Right ventricle myocardium superior (tissue), 1 donor: ENCODE measurements around the gene ERBB3. TPM values are rescaled to one million over a fixed set of nuclear protein-coding genes. Genes with fewer than 3 reads are reported as not detected.
A peak's percentile ranks its signal among the peaks of the same experiment; 100 is the strongest.
"Not testable (repeated sequence)": the region's sequence is repeated elsewhere in the genome, so short reads cannot be mapped to it uniquely, and the experiment has no call there.

Source experiments
- ATAC-seq: fragments of 200-7000 bp; cut with Tn5 transposase; one replicate; pipeline ENCODE4 v1.9.1; 2020; ENCODE audit warnings: mild to moderate bottlenecking; ENCODE audit not compliant: poor library complexity
- DNase-seq: peaks from one replicate; pipeline ENCODE4 v3.0.0-alpha.2; 2020
- intact Hi-C: fragments of 100-400 bp; cut with DNase I; formaldehyde crosslinking; loops from one replicate; pipeline ENCODE4 v1.11.2; 2022
- total RNA-seq: library from RNA; stranded (reverse); fragmentation: NEBNext Ultra II Directional; extraction: Animal tissue kit (Norgen Biotek cat#: 25700); gene quantifications from one replicate; pipeline ENCODE4 v1.2.1, GENCODE V29; 2021
- donor health status: DM: no; HTN: yes; CAD: no; lungs with severe emphysema.

The ERBB3 gene
- total RNA-seq, 1 donor from 2014 or later, result 4.8 TPM

- no peak for DNase-seq
- no peak for ATAC-seq
- intact Hi-C loops, result no loop called here
These were observed 5.6 kb upstream of the ERBB3 start for GRCh38 chr12:56074396-56074795.

DNA sequence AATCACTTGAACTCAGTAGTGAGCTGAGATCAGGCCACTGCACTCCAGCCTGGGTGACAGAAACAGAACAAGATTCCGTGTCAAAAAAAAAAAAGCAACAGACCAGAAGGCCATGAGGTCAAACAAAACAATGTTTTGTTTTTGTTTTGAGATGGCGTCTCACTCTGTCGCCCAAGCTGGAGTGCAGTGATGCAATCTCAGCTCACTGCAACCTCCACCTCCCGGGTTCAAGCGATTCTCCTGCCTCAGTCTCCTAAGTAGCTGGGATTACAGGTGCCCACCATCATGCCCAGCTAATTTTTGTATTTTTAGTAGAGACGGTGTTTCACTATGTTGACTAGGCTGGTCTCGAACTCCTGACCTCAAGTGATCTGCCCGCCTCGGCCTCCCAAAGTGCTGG lies 2.0 kb upstream of the ERBB3 start:
- DNase-seq, intact Hi-C loops, ATAC-seq: not testable (repeated sequence)

DNA sequence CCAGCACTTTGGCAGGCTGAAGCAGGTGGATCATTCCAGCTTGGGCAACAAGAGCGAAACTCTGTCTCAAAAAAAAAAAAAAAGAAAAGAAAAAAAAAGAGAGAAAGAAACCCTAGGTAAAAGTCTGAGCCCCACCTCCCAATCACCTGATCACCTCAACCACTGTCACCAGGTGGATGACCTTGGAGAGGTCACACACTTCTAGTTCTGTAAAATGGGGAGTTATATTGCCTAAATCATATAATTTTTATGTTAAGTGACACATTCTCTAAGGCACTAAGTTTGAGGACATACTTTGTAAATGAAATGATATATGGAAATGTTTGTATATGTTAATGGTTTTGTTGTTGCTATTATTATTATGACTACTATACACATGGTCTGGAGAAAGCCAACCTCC lies 1.5 kb upstream of the ERBB3 start:
- intact Hi-C loops, result no loop called here
- ATAC-seq (no peak), DNase-seq (no peak)

- intact Hi-C loops, result no loop called here
- peak; percentile 89 for ATAC-seq
These were observed 838 bp upstream of the ERBB3 start for GRCh38 chr12:56078931-56079722.

GRCh38 chr12:56080556-56081138 lies 682 bp downstream of the ERBB3 start:
- intact Hi-C loops, result no loop called here

More at GRCh38 chr12:56078931-56079722, 838 bp upstream of the ERBB3 start:
- DNase-seq, result peak; percentile 91

DNA sequence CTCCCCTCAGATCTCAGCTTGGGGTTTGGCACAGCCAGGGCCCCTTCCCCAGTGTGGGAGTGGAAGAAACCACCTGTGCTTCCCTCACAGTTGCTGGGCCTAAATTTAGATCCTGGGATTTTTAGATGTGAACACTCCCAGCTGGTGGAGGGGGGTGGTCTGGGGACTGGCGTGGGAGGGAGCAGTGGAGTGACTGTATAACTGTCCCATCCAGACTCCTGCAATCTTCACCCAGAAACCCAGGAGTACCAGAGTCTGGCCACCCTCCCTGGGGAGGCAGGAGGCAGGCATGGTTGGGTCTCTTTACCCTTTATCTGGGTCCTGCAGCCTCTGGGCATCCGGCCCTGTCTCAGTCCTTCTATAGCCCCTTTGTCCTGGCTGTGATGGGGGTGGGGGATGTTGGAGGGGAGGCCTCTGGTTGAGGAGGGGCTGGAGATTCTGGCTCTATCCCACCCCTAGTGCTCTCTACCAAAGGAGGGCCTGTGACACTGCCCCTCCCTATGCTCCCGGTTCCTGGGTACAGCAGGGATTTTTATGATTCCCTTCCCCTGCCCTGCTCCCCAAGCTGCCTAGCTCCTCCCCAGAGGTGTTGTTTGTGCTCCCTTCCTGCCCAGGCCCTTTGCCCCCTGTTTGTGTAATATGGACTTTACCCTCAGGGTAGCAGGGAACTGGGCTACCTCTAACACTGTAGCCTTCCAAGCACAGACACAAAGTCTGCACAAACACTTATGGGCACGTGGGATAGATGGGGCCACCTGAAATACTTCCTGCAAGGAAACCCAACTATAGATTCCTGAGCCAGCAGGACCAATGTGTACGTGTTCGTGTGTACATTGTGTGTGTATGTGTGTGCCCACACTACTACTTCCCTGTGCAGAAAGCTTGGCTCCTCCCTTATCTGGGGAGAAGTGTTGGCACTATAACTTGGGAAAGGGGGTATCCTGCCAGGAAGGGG lies 1.7 kb downstream of the ERBB3 start:
- DNase-seq, result no peak
- ATAC-seq, result no peak

More at GRCh38 chr12:56080556-56081138, 682 bp downstream of the ERBB3 start:
- ATAC-seq, result no peak
- no peak for DNase-seq

GRCh38 chr12:56082382-56082781 lies 2.4 kb downstream of the ERBB3 start:
- intact Hi-C loops, result no loop called here
- DNase-seq, result no peak
- ATAC-seq, result no peak

More for the DNA sequence above, 1.7 kb downstream of the ERBB3 start:
- intact Hi-C loops, result no loop called here

GRCh38 chr12:56082967-56083366 lies 3.0 kb downstream of the ERBB3 start:
- ATAC-seq (no peak), DNase-seq (no peak)
- intact Hi-C loops, result no loop called here

DNA sequence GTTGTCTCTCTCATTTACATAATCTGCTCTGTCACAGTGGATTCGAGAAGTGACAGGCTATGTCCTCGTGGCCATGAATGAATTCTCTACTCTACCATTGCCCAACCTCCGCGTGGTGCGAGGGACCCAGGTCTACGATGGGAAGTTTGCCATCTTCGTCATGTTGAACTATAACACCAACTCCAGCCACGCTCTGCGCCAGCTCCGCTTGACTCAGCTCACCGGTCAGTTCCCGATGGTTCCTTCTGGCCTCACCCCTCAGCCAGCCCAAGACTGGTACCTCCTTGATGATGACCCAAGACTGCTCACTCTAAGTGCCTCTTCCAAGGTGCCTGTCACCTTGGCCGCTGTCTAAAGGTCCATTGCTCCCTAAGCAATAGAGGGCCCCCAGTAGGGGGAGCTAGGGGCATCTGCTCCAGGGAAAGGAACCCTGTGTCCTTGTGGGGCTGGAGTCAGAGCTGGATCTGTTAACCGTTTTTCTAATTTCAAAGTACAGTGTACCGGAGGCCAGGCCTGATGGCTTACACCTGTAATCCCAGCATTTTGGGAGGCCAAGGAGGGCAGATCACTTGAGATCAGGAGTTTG lies 5.1 kb downstream of the ERBB3 start:
- intact Hi-C loops, result no loop called here
- DNase-seq, result no peak
- ATAC-seq, result no peak

GRCh38 chr12:56086096-56086495 lies 6.1 kb downstream of the ERBB3 start:
- intact Hi-C loops, result no loop called here
- ATAC-seq (no peak), DNase-seq (no peak)

- intact Hi-C loops, result no loop called here
- ATAC-seq, result no peak
- DNase-seq, result no peak
These were observed 6.6 kb downstream of the ERBB3 start for GRCh38 chr12:56086608-56087007.

GRCh38 chr12:56087220-56087619 lies 7.3 kb downstream of the ERBB3 start:
- intact Hi-C loops, result no loop called here
- ATAC-seq, result peak; percentile 97
- DNase-seq, result peak; percentile 87

DNA sequence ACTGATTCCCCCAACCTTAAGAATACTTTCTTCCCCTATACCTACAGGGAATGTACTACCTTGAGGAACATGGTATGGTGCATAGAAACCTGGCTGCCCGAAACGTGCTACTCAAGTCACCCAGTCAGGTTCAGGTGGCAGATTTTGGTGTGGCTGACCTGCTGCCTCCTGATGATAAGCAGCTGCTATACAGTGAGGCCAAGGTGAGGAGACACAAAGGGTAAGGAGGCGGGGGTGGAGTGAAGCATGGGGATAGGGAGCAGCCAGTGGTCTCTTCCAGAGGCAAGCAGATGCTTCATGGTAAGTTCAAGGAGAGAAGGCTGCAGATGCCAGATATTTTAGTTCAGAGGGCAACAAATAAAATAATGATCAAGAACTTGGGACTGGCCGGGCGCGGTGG lies 17.8 kb downstream of the ERBB3 start:
- intact Hi-C loops, result no loop called here
- ATAC-seq (no peak), DNase-seq (no peak)

- DNase-seq (no peak), ATAC-seq (no peak)
- intact Hi-C loops, result no loop called here
These were observed 18.6 kb downstream of the ERBB3 start for GRCh38 chr12:56098592-56098991.

DNA sequence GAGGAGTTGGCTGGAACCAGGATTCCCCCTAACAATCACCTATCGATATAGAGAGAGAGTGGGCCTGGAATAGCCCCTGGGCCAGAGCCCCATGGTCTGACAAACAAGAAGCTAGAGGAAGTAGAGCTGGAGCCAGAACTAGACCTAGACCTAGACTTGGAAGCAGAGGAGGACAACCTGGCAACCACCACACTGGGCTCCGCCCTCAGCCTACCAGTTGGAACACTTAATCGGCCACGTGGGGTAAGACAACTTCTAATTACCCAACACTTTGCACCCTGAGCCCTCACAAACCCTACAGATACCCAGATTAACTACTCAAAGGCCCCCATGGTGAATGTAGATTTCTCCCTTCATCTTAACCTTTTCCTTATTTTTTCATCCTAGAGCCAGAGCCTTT lies 19.8 kb downstream of the ERBB3 start:
- ATAC-seq, result no peak
- intact Hi-C loops, result no loop called here

GRCh38 chr12:56101045-56101444 lies 21.1 kb downstream of the ERBB3 start:
- intact Hi-C loops, result no loop called here
- ATAC-seq, result no peak
- DNase-seq, result no peak

More for the DNA sequence above, 19.8 kb downstream of the ERBB3 start:
- no peak for DNase-seq

GRCh38 chr12:56102683-56103065 lies 22.7 kb downstream of the ERBB3 start:
- no peak for ATAC-seq
- intact Hi-C loops, result no loop called here
- DNase-seq, result no peak

GRCh38 chr12:56103066-56103711 lies 23.2 kb downstream of the ERBB3 start:
- no peak for DNase-seq
- ATAC-seq, result no peak
- intact Hi-C loops, result no loop called here

GRCh38 chr12:56103823-56104108 lies 23.8 kb downstream of the ERBB3 start:
- no peak for DNase-seq
- intact Hi-C loops, result no loop called here
- no peak for ATAC-seq
